Activated CD4-positive, alpha-beta T cell treated with anti-CD3 and anti-CD28 coated beads, Interleukin-2, amount 50 U/mL, for 48 hours (primary cell): ENCODE measurements around the gene VSTM1.
A peak's percentile ranks its signal among the peaks of the same experiment; 100 is the strongest.
"Not testable (repeated sequence)": the region's sequence is repeated elsewhere in the genome, so short reads cannot be mapped to it uniquely, and the experiment has no call there.

ENCODE experiments used
- DNase-seq, 2 experiments: peaks; one replicate each; pipeline ENCODE4 v3.0.0-alpha.2; 2020

VSTM1 gene

DNA sequence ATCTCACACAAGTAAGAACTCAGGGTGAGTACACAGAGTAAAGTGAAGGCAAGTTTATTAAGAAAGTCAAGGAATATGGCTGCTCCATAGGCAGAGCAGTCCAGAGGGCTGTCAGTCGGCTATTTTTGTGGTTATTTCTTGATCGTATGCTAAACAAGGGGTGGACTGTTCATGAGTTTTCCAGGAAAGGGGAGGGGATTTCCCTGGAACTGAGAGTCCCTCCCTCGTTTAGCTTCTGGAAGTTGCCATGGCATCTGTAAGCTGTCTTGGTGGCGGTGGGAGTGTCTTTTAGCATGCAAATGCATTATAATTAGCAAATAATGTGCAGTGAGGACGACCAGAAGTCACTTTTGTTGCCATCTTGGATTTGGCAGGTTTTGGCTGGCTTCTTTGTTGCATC is 5.8 kb upstream of the VSTM1 start:
- no peak for DNase-seq

DNA sequence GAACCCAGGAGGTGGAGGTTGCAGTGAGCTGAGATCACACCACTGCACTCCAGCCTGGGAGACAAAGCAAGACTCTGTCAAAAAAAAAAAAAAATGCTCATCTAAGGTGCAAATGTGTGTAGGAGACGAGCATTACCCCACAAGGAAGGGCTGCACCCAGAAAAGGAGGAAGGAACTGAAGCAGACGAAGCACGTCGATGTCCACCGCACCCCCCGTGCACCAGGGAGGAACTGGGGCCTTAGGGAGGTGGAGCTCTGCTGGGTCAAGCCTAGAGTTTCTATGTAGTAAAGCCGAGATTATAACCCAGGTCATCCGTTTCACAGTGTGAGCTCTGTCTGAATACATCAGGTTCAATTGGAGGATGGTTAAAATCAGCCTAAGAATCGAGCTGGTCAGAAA is 1.1 kb downstream of the VSTM1 start:
- no peak for DNase-seq

DNA sequence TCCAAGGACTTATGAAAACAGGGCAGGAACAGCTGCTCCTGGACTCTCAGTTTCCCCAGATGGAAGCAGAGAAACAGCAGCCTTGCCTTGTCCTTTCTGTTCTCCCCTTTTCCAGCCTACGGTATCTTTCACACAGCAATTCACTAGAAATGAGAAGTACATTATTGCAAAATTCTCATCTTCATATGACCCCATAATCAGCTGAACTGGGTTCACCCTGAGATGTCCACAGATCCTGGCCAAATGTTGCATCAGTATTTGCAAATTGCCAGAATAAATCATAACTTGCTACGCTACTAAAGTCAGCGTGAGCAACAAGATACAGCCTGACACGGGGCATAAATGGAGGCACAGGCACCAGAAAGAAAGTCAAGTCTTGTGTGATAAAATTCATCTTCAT is 16.1 kb downstream of the VSTM1 start:
- no peak for DNase-seq

DNA sequence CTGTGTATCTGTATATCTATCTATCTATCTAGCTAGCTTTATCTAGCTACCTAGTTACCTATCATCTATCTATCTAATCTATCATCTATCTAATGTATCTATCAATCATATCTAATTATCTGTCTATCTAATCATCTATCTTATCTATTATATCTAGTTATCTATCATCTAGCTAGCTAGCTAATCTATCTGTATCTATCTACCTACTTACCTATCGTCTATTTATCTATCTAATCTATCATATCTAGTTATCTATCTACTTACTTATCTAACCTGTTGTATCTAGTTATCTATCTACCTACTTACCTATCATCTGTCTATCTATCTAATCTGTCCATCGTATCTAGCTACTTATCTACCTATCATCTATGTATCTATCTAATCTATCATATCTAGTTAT is 17.9 kb downstream of the VSTM1 start:
- DNase-seq: no peak

DNA sequence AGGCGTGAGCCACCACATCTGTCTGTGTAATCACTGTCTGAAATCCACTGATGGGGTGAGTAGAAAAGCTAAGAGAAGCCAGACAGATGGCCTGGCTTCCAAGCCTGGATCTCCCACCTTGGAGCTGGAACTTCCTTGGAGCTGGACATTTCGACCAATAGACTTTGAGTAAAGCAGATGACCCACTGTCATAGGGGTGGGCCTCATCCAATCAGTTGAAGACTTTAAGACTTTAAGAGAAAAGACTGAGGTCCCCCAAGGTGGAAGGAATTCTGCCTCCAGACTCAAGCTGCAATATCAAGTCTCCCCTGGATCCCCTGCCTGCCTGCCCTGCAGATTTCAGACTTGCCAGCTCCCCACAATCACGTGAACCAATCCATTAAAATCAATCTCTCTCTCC is 20.7 kb downstream of the VSTM1 start:
- DNase-seq: no peak

DNA sequence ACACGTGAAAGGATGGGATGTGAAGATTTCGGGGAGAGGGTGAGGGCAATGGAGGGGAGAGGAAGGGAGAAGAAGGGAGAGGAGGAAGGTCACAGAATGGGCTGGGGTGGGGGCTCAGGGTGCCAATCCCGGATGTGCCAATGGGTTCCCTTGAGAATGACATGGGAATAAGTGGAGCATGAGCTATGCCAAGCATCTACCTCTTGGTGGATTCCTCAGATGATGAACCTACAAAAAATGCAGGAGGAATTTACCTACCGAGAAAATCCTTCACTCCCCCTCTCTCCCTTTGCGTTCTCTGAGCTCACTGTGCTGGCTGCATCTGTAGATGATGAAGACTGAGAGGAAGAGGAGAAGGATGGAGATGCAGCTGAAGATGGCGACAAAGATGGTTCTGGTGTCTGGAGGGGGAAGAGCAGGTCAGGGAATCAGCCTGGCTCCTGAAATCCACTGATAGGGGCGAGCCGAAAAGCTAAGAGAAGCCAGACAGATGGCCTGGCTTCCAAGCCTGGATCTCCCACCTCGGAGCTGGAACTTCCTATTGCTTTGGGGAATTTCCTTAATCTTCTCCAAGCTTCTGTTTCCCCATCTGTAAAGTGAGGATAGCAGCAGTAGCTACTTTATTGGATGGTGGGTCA is 21.6 kb downstream of the VSTM1 start:
- no peak for DNase-seq

DNA sequence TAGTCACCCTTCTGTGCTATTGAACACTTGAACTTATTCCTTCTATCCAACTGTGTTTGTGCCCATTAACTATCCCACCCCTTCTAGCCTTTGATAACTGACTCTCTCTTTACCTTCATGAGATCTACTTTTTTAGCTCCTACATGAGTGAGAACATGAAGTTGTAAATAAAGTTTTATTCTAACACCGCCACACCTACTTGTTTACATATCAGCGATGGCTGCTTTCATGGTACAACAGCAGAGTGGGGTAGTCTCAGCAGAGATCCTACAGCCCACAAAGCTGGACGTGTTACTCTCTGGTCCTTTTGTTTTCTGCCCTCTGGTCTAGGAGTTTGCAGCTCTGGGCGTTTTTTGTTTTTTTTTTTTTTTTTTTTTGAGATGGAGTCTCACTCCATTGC is 23.7 kb downstream of the VSTM1 start:
- DNase-seq: no peak

DNA sequence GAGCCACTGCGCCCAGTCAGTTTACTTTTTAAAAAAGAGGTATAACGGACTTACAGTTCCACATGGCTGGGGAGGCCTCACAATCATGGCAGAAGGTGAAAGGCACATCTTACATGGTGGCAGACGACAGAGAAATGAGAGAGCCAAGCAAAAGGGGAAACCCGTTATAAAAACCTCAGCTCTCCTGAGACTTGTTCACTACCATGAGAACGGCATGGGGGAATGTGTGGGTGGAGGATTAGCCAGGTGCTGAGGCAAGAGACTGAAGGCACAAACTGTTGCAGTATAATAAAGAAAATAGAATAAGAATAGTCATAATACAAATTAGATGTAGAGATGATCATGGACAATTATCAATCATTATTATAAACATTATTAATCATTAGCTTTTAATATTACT is 27.2 kb downstream of the VSTM1 start:
- DNase-seq: not testable (repeated sequence)

DNA sequence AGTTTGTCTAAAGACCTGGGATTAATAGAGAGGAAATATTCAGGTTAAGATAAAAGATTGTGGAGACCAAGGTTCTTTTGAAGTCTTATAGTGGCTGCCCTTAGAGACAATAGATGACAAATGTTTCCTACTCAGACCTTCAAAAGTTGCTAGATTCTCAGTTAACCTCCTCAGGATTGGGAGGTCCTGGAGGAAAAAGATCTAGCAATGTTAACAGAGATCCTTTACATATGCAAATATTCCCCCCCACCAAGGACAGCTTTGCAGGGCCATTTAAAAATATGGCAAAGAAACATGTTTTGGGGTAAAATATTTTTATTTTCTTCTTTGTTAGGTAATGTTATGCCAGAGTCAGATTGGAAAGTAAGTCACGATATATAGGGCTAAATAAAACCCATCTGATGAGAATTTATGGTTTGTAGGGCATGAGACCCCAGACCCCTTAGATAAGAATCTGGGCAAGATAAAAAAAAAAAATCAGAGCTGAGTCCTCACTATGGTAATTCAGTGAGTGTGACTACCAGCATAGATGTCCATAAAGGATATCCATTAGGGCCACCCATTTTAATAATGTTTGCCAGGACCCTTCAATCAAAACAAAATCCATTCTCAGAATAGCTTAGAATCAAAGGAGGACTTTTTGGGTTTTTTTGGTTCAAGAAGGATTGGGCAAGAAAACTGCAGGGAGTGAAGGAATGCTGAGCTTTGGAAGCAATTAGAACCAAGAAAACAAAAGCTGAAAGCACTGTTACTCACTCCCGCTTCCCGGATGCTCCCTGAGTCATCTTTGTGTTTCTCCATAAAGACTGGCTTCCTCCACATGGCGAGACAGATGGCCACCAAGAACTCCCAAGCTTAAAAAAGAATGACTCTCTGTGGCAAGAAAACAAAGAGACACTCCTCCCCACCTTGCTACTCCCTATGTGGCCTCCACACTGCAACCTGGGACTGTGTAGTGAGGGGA is 28.2 kb downstream of the VSTM1 start:
- no peak for DNase-seq

DNA sequence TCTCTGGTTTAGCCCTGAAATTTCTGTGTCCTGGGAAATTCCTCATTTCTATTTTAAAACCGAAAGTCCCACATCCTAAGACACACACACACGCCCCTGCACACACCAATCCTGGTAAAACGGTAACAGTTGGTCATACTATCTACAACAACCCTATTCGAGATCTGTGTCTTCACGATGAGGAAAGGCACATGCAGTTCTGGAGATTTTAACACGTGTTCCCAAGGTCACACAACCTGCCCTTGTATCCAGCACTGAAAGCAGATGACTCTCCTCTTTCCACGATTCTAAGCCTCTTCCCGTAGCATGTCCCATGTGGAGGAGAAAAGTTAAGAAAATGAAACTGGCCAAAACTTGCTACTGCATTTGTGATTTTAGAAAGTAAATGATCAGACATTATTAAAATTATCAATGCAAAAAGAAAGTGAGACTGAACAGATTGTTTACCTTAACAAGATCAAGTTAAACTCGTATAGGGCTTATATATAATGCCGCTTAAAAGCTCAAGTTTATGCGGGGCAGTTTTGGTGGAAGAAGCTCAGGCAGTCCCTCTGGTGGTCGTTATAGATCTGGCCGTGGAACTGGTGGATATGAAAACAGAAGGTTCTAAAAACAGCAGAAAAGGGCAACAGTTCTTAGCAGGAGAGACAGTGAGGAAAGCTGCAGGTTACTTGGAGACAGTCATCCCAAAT is 32.7 kb downstream of the VSTM1 start:
- DNase-seq: no peak

DNA sequence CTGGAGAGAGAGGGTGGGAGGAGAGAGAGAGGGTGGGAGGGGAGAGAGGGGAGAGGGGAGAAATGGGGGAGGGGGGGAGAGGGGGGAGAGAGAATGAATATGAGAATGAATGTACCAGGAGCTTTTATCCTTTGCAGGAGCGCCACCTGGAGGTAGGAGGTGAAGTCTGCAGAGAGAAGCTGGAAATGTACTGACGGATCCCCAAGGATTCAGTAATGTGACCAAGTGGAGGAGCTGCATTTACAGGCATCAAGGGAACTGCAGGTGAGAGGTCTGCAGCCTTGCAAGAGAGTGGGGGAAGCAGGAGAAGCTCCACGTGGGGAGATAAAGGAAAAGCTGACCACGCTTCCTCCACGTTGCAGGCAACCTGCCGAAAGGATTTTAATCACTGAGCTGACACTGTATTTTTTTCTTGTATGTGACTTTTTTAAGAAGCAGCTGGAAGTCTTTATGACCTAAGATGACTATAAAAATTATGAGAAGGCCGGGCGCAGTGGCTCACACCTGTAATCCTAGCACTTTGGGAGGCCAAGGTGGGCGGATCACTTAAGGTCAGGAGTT is 33.7 kb downstream of the VSTM1 start:
- peak; percentile 59 to 70 for DNase-seq

DNA sequence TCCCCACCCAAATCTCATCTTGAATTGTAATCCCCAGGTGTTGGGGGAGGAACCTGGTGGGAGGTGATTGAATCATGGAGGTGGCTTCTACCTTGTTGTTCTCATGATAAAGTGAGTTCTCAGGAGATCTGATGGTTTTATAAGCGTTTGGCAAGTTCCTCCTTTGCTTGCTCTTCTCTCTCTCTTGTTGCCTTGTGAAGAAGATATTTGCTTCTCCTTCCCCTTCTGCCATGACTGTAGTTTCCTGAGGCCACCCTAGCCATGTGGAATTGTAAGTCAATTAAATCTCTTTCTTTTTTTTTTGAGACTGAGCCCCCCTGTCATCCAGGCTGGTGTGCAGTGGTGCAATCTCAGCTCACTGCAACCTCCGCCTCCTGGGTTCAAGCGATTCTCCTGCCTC is 34.4 kb downstream of the VSTM1 start:
- DNase-seq: no peak

DNA sequence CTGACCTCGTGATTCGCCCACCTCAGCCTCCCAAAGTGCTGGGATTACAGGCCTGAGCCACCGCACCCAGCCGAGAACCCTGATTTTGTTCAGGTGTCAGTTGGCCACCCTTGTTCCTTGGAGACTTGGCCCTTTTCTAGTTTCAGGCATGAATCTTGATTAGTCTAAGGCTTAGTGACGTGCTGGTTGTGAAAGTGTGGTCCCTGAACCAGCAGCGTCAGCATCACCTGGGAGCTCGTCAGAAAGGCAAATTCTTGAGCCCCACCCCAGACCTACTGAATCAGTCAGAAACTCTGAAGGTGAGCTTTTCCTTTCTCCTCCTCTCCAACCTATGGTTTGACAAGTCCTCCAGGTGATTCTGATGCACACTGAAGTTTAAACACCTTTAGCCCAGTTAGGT is 37.0 kb downstream of the VSTM1 start:
- no peak for DNase-seq

DNA sequence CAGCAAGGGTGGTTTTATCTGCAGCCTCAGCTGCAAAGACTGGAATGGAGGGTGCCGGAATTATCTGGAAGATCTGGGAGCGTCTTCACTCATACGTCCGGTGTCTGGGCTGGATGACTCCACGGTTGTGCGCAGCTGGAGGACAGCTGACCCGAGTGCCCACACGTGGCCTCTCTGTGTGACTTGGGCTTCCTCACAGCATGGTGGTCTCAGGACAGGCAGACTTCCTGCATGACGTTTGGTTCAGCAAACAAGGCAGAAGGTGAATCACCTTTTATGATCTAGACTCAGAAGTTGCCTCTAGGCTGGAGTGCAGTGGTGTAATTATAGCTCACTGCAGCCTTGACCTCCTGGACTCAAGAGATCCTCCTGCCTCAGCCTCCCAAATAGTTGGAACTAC is 39.0 kb downstream of the VSTM1 start:
- DNase-seq: no peak

DNA sequence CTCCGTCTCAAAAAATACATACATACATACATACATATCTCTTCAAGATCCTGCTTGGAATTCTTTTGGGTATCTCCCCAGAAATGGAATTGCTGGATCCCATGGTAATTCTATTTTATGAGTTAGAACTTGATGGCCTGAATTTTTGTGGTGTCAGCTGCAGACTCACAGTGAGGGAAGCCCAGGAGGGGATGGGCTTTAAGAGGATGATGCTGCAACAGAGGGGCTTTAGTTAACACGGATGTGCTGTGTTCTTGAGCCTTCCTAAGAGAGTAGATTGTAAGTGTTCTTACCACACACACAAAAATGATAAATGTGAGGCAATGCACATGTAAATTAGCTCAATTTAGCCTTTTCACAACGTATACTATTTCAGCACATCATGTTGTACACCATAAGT is 40.5 kb downstream of the VSTM1 start:
- DNase-seq: no peak

DNA sequence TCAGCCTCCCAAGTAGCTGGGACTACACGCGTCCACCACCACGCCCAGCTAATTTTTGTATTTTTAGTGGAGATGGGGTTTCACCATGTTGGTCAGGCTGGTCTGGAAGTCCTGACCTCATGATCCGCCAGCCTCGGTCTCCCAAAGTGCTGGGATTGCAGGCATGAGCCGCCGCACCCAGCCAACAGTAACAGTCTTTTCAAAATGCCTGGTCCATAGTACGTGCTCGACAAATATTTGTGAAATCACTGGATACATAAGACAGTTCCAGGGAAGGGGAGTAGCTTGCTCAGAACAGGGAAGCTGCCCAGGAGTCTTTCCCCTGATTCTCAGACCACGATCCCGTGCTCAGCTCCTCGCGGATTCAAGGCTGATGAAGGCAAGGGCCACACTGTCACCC is 41.8 kb downstream of the VSTM1 start:
- no peak for DNase-seq

DNA sequence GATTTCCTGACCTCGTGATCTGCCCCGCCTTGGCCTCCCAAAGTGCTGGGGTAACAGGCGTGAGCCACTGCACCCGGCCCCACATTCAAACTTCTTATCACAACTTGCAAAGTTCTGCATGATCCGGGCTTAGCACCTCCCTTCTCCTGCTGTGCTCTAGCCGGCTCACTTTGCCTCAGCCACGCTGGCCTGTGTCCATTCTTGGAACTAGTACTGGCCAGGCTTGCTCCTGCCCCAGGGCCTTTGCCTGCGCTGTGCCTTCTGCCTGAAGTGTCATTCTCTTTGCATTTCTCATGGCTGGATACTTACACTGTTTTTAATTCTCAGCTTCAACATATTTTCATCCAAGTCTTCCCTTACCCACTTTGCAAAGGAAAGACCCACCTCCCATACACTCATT is 42.3 kb downstream of the VSTM1 start:
- no peak for DNase-seq

DNA sequence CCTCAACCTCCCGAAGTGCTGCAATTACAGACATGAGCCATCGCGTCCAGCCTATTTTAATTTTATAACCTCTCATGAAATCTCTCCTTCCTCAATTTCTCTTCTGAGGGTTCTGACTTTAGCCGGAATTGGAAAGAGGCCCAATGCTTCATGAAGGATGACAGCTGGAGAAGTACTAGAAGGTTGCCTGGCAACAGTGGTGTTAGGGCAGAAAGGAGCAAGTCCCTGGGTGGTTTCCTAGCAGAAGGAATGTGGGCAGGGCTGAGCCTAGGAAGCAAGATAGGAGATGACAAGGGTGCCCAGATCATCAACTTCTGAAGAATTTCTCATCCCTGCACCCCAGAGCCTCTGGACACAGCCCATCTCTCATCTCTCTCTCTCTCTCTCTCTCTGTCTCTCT is 46.4 kb downstream of the VSTM1 start:
- DNase-seq: no peak

DNA sequence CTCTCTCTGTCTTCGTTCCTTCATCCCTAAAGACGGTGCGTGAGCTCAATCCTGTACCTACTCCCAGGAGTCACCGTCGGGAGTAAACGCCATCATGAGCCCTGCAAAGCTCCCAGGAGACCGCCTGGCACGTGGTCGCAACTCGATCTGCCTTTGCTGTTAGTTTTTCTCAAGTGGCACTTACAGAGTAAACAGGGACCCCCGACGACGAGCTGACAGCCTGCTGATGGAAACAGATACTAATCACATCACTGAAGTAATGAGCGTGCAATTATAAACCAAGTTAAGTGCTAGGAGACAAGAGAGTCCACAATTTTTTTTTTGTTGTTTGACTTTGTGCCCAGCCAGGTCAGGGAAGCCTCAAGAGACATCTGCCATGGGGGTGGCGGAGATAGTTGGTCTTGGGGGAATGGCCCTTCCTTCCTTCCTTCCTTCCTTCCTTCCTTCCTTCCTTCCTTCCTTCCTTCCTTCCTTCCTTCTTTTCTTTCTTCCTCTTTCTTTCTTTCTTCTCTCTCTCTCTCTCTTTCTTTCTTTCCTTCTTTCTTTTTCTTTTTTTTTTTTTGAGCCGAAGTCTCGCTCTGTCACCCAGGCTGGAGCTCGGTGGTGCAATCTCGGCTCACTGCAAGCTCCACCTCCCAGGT is 48.7 kb downstream of the VSTM1 start:
- DNase-seq: no peak

DNA sequence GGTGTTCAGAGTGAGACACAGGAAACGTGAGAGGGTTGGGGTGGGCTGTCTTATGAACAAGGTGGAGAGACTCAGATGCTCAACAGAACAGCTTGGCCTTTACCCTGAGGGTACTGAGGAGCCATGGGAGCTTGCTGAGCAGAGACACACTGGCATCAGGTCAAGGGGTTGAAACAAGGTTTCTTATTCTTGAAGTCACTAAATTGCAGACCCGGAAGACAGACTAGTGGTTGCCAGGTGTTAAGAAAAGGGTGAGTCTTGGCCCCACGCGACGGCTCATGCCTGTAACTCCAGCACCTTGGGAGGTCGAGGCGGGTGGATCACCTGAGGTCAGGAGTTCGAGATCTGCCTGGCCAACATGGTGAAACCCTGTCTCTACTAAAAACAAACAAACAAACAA is 49.8 kb downstream of the VSTM1 start:
- no peak for DNase-seq

DNA sequence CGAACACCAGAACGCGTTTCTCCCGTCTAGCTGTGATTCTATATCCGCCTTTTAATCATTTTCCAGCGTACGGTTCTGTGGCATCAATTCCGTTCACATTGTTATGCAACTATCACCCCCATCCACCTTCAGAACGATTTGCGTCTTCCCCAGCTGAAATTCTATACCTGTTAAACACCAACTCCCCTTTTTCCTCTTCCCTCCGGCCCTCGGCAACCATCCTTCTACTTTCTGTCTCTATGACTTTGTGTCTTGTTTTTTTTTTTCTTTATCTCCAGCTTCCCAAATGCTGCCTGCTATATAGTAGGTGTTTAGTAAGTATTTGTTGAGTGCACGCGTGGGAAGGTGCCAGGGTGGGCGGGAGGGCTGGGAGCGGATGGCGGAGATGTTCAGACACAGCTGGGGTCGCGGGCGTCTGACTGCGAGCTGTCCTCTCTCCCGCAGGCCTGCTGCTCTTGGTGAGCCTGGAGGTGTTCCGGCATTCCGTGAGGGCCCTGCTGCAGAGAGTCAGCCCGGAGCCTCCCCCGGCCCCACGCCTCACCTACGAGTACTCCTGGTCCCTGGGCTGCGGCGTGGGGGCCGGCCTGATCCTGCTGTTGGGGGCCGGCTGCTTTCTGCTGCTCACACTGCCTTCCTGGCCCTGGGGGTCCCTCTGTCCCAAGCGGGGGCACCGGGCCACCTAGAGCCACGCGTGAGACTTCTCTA is 52.0 kb downstream of the VSTM1 start:
- DNase-seq: no peak

DNA sequence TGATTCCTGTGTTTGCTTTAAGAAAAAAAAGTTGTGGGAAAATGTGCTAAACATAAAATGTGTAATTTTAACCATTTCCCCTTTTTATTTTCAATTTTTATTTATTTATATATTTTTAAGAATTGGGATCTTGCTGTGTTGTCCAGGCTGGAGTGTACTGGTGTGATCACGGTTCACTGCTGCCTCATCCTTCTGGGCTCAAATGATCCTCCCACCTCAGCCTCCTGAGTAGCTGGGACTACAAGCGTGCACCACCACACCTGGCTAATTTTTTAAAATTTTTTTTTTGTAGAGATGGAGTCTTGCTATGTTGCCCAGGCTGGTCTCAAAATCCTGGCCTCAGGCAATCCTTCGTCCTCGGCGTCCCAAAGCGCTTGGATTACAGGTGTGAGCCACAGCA is 53.2 kb downstream of the VSTM1 start:
- DNase-seq: no peak
